H9 (cell line): ENCODE results near the gene ALDH2. TPM values are rescaled to one million over a fixed set of nuclear protein-coding genes. Genes with fewer than 3 reads are reported as not detected.

Experiments
- DNase-seq: peaks from one replicate; pipeline ENCODE4 v3.0.0-alpha.2; 2017
- H2AFZ ChIP-seq: one replicate; pipeline ENCODE4 v1.6.1; 2013; ENCODE audit warnings: mild to moderate bottlenecking, low read length, control low read depth, moderate library complexity
- H2AK5ac ChIP-seq: 2 replicates; pipeline ENCODE4 v1.6.1; 2013; ENCODE audit warnings: low read length, control low read depth, mixed read lengths; ENCODE audit not compliant: insufficient read length
- H2BK120ac ChIP-seq: one replicate; pipeline ENCODE4 v1.6.1; 2013; ENCODE audit warnings: low read depth, mild to moderate bottlenecking, low read length, control low read depth, inconsistent platforms; ENCODE audit not compliant: poor library complexity, severe bottlenecking
- H2BK12ac ChIP-seq: 2 replicates; pipeline ENCODE4 v1.6.1; 2013; ENCODE audit warnings: low read length, control low read depth, mixed read lengths, low read depth; ENCODE audit not compliant: insufficient read length
- H2BK15ac ChIP-seq: 2 replicates; pipeline ENCODE4 v1.6.1; 2013; ENCODE audit warnings: low read depth, low read length, control low read depth
- H2BK20ac ChIP-seq: one replicate; pipeline ENCODE4 v1.6.1; 2013; ENCODE audit warnings: low read depth, mild to moderate bottlenecking, low read length, control low read depth, inconsistent platforms; ENCODE audit not compliant: poor library complexity, severe bottlenecking
- H2BK5ac ChIP-seq: 2 replicates; pipeline ENCODE4 v1.6.1; 2013; ENCODE audit warnings: low read length, control low read depth, mixed read lengths; ENCODE audit not compliant: insufficient read length
- H3K14ac ChIP-seq: 2 replicates; pipeline ENCODE4 v1.6.1; 2013; ENCODE audit warnings: low read length, control low read depth; ENCODE audit not compliant: insufficient read depth
- H3K18ac ChIP-seq: 2 replicates; pipeline ENCODE4 v1.6.1; 2013; ENCODE audit warnings: low read depth, mild to moderate bottlenecking, mixed read lengths, low read length, control low read depth; ENCODE audit not compliant: insufficient read length
- H3K23ac ChIP-seq: 2 replicates; pipeline ENCODE4 v1.6.1; 2013; ENCODE audit warnings: low read length, control low read depth, mixed read lengths, low read depth; ENCODE audit not compliant: insufficient read length
- H3K23me2 ChIP-seq: 2 replicates; pipeline ENCODE4 v1.6.1; 2013; ENCODE audit warnings: low read depth, mild to moderate bottlenecking, mixed read lengths, low read length, control low read depth; ENCODE audit not compliant: insufficient read length, poor library complexity, severe bottlenecking
- H3K27ac ChIP-seq: 2 replicates; pipeline ENCODE4 v1.5.1; 2013; ENCODE audit warnings: low read length, control low read depth, mixed read lengths, low read depth; ENCODE audit not compliant: insufficient read length
- H3K27me3 ChIP-seq: 2 replicates; pipeline ENCODE4 v1.6.1; 2013; ENCODE audit warnings: low read length, control low read depth, inconsistent platforms; ENCODE audit not compliant: insufficient read depth
- H3K4ac ChIP-seq: 2 replicates; pipeline ENCODE4 v1.6.1; 2013; ENCODE audit warnings: low read depth, mild to moderate bottlenecking, control low read depth, inconsistent platforms, low read length, moderate library complexity
- H3K4me1 ChIP-seq: 2 replicates; pipeline ENCODE4 v1.6.1; 2013; ENCODE audit warnings: low read length, control low read depth, inconsistent platforms; ENCODE audit not compliant: insufficient read depth
- H3K4me2 ChIP-seq: 2 replicates; pipeline ENCODE4 v1.6.1; 2013; ENCODE audit warnings: low read length, control low read depth, mixed read lengths; ENCODE audit not compliant: insufficient read length, insufficient read depth
- H3K56ac ChIP-seq: 2 replicates; pipeline ENCODE4 v1.6.1; 2013; ENCODE audit warnings: low read depth, mild to moderate bottlenecking, mixed read lengths, low read length, control low read depth; ENCODE audit not compliant: insufficient read length
- H3K79me1 ChIP-seq: 2 replicates; pipeline ENCODE4 v1.6.1; 2013; ENCODE audit warnings: low read depth, mild to moderate bottlenecking, moderate library complexity, low read length, control low read depth, inconsistent platforms; ENCODE audit not compliant: insufficient read depth, poor library complexity, severe bottlenecking
- H3K79me2 ChIP-seq: 2 replicates; pipeline ENCODE4 v1.6.1; 2013; ENCODE audit warnings: low read length, control low read depth, inconsistent platforms; ENCODE audit not compliant: insufficient read depth
- H3K9ac ChIP-seq: 2 replicates; pipeline ENCODE4 v1.6.1; 2013; ENCODE audit warnings: low read length, control low read depth, mixed read lengths; ENCODE audit not compliant: insufficient read length; ENCODE audit errors: extremely low read depth
- H3K9me3 ChIP-seq: one replicate; pipeline ENCODE4 v1.6.1; 2013; ENCODE audit warnings: low read depth, low read length, inconsistent platforms; ENCODE audit not compliant: control insufficient read depth
- H3T11ph ChIP-seq: one replicate; pipeline ENCODE4 v1.6.1; 2013; ENCODE audit warnings: mild to moderate bottlenecking, low read length, control low read depth, inconsistent platforms
- H4K20me1 ChIP-seq: one replicate; pipeline ENCODE4 v1.6.1; 2013; ENCODE audit not compliant: control insufficient read depth, insufficient read length, insufficient read depth
- H4K5ac ChIP-seq: 2 replicates; pipeline ENCODE4 v1.6.1; 2013; ENCODE audit warnings: low read depth, mild to moderate bottlenecking, mixed read lengths, low read length, control low read depth; ENCODE audit not compliant: insufficient read length
- H4K8ac ChIP-seq: replicated peaks from 2 replicates; pipeline ENCODE4 v1.6.1; 2013; ENCODE audit warnings: low read length, control low read depth, mixed read lengths, low read depth; ENCODE audit not compliant: insufficient read length
- H4K91ac ChIP-seq: 2 replicates; pipeline ENCODE4 v1.6.1; 2013; ENCODE audit warnings: low read depth, mild to moderate bottlenecking, moderate library complexity, mixed read lengths, low read length, control low read depth; ENCODE audit not compliant: insufficient read length
- H3K27ac Mint-ChIP-seq, 3 experiments: 2 replicates in 2 of 3; 3 replicates in 1 of 3; pipeline ENCODE4 v1.8.0; 2020 to 2021; ENCODE audit warnings: mixed read lengths in 3 of 3, mild to moderate bottlenecking in 1 of 3, moderate library complexity in 1 of 3
- H3K27me3 Mint-ChIP-seq: 2 replicates; pipeline ENCODE4 v1.8.0; 2021; ENCODE audit warnings: low read depth, mild to moderate bottlenecking, moderate library complexity, mixed read lengths
- H3K36me3 Mint-ChIP-seq, 3 experiments: 2 replicates in 2 of 3; 3 replicates in 1 of 3; pipeline ENCODE4 v1.8.0; 2020 to 2021; ENCODE audit warnings: low read depth in 3 of 3, mixed read lengths in 3 of 3; ENCODE audit not compliant: insufficient read depth in 1 of 3
- H3K4me1 Mint-ChIP-seq, 2 experiments: 2 replicates each; pipeline ENCODE4 v1.8.0; 2020; ENCODE audit warnings: mixed read lengths in 2 of 2
- H3K4me3 Mint-ChIP-seq, 2 experiments: 2 replicates in 1 of 2; 3 replicates in 1 of 2; pipeline ENCODE4 v1.8.0; 2020 to 2021; ENCODE audit warnings: mild to moderate bottlenecking in 2 of 2, mixed read lengths in 2 of 2, moderate library complexity in 1 of 2
- H3K9me3 Mint-ChIP-seq, 2 experiments: 2 replicates in 1 of 2; 3 replicates in 1 of 2; pipeline ENCODE4 v1.8.0; 2020; ENCODE audit warnings: mild to moderate bottlenecking in 2 of 2, mixed read lengths in 2 of 2, moderate library complexity in 1 of 2
- WGBS: extraction: QIAGEN DNeasy Blood & Tissue Kit; methylation state at CpG from one replicate; pipeline ENCODE4 v1.1.7; 2013; ENCODE audit warnings: missing lambda C conversion rate, low lambda C conversion rate, mixed read lengths; ENCODE audit not compliant: insufficient read length; ENCODE audit errors: extremely low coverage; 5-methylcytosine and 5-hydroxymethylcytosine counted together
- total RNA-seq: library from RNA; stranded (reverse); gene quantifications from 2 replicates; pipeline ENCODE4 v1.2.1, GENCODE V29; 2021
- TF ChIP-seq, protein P1 (sequence below): fragments of 200-600 bp; sonication (generic); conservative IDR thresholded peaks from 3 replicates; pipeline ENCODE4 v1.8.0; 2021; ENCODE audit warnings: antibody characterized with exemption, mild to moderate bottlenecking

ALDH2 gene
- total RNA-seq, 1 experiment from 2014 or later = 44.0 TPM

- H3K27me3 Mint-ChIP-seq = no peaks in the 10 kb centered on the region; the same call in 1 of the 2 replicates
- H3T11ph ChIP-seq = no peak overlapping the region
- no peak overlapping the region for H3K4ac ChIP-seq
- no peak overlapping the region; the same call in 1 of the 2 replicates for H3K14ac ChIP-seq
- H3K9ac ChIP-seq = no peak overlapping the region
- H3K79me1 ChIP-seq = no peaks in the 10 kb centered on the region
- no peak overlapping the region for H4K5ac ChIP-seq
- H3K4me2 ChIP-seq = no peak overlapping the region
- no peak overlapping the region for H2BK120ac ChIP-seq
- no peaks in the 10 kb centered on the region for H3K79me2 ChIP-seq
- H2AK5ac ChIP-seq = no peak overlapping the region
- no peaks in the 10 kb centered on the region for H3K9me3 Mint-ChIP-seq
- no peak overlapping the region for H2BK12ac ChIP-seq
- no peak overlapping the region for H3K56ac ChIP-seq
- no peaks in the 10 kb centered on the region for H3K23me2 ChIP-seq
- H3K4me1 Mint-ChIP-seq = peaks cover 27 to 35% of the 10 kb centered on the region in 2 experiments
- no peak overlapping the region for H3K23ac ChIP-seq
- TF ChIP-seq, protein P1, sequence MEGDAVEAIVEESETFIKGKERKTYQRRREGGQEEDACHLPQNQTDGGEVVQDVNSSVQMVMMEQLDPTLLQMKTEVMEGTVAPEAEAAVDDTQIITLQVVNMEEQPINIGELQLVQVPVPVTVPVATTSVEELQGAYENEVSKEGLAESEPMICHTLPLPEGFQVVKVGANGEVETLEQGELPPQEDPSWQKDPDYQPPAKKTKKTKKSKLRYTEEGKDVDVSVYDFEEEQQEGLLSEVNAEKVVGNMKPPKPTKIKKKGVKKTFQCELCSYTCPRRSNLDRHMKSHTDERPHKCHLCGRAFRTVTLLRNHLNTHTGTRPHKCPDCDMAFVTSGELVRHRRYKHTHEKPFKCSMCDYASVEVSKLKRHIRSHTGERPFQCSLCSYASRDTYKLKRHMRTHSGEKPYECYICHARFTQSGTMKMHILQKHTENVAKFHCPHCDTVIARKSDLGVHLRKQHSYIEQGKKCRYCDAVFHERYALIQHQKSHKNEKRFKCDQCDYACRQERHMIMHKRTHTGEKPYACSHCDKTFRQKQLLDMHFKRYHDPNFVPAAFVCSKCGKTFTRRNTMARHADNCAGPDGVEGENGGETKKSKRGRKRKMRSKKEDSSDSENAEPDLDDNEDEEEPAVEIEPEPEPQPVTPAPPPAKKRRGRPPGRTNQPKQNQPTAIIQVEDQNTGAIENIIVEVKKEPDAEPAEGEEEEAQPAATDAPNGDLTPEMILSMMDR = no peak
- no peak for DNase-seq
- no peak overlapping the region for H2AFZ ChIP-seq
- H3K27ac ChIP-seq = no peak overlapping the region
- no peaks in the 10 kb centered on the region for H3K4me1 ChIP-seq
- H3K4me3 Mint-ChIP-seq = no peak overlapping the region; a peak in 1 of 5 replicates
- H3K27me3 ChIP-seq = no peaks in the 10 kb centered on the region
- H3K27ac Mint-ChIP-seq = no peak overlapping the region; a peak in 2 of 7 replicates
- H3K36me3 Mint-ChIP-seq = peaks cover 3 to 10% (median 7%) of the 10 kb centered on the region in 3 experiments; a peak in 4 of 7 replicates
- H3K18ac ChIP-seq = no peak overlapping the region
- no peaks in the 10 kb centered on the region for H4K20me1 ChIP-seq
- no peak overlapping the region for H2BK5ac ChIP-seq
- no peak overlapping the region for H2BK20ac ChIP-seq
- H4K91ac ChIP-seq = no peak overlapping the region
- WGBS = no CpG with 5 or more reads among the region's 7 CpGs
- H2BK15ac ChIP-seq = no peak overlapping the region
- no peaks in the 10 kb centered on the region for H3K9me3 ChIP-seq
- no peak overlapping the region for H4K8ac ChIP-seq
Observed at GRCh38 chr12:111759271-111759670, 7.5 kb upstream of the ALDH2 start.
